Stimulated activated naive B cell treated with anti-CD40 and anti-IgM and Interleukin-4, amounts not matched to agents 10 μg/mL and 1 μg/mL and 100 μg/mL, for 72 hours (primary cell): ENCODE data around the gene SMIM43.
"Not testable (repeated sequence)": the region's sequence is repeated elsewhere in the genome, so short reads cannot be mapped to it uniquely, and the experiment has no call there.

Source experiments
- ATAC-seq, 2 donors: fragments of 150-1000 bp; cut with Tn5 transposase; replicated peaks; 2 replicates each; pipeline ENCODE4 v1.10.0; 2021; ENCODE audit warnings: moderate library complexity in 1 of 2
- DNase-seq: peaks from one replicate; pipeline ENCODE4 v3.0.0; 2021
- H3K27ac Mint-ChIP-seq: one replicate; pipeline ENCODE4 v1.8.0; 2022; ENCODE audit warnings: mild to moderate bottlenecking, mixed read lengths
- H3K27me3 Mint-ChIP-seq, 2 donors: one replicate each; pipeline ENCODE4 v1.8.0; 2022; ENCODE audit warnings: mixed read lengths in 2 of 2
- H3K36me3 Mint-ChIP-seq, 2 donors: one replicate each; pipeline ENCODE4 v1.8.0; 2022; ENCODE audit warnings: mixed read lengths in 2 of 2, mild to moderate bottlenecking in 1 of 2
- H3K4me1 Mint-ChIP-seq, 2 donors: one replicate each; pipeline ENCODE4 v1.8.0; 2022; ENCODE audit warnings: mixed read lengths in 2 of 2, mild to moderate bottlenecking in 1 of 2
- H3K4me3 Mint-ChIP-seq, 2 donors: one replicate each; pipeline ENCODE4 v1.8.0; 2022; ENCODE audit warnings: mild to moderate bottlenecking in 2 of 2, mixed read lengths in 2 of 2, moderate library complexity in 1 of 2
- H3K9me3 Mint-ChIP-seq, 2 donors: one replicate each; pipeline ENCODE4 v1.8.0; 2022; ENCODE audit warnings: mixed read lengths in 2 of 2, mild to moderate bottlenecking in 1 of 2

Gene SMIM43

GRCh38 chr4:121736735-121737351, 28.1 kb downstream of the SMIM43 start:
- Mint-ChIP-seq H3K27me3 (peaks cover 28 to 31% of the 10 kb centered on the region in 2 donors), H3K4me1 (no peaks in the 10 kb centered on the region), H3K9me3 (no peaks in the 10 kb centered on the region), H3K27ac (no peak overlapping the region), H3K36me3 (no peaks in the 10 kb centered on the region), H3K4me3 (no peak overlapping the region)
- DNase-seq (no peak), ATAC-seq (no peak)

- Mint-ChIP-seq H3K27ac (no peak overlapping the region), H3K4me3 (no peak overlapping the region), H3K36me3 (no peaks in the 10 kb centered on the region), H3K27me3 (peaks cover 18 to 31% of the 10 kb centered on the region in 2 donors), H3K9me3 (no peaks in the 10 kb centered on the region), H3K4me1 (no peaks in the 10 kb centered on the region)
- DNase-seq (no peak), ATAC-seq (no peak)
Observed at GRCh38 chr4:121734571-121734970, 30.4 kb downstream of the SMIM43 start.

DNA sequence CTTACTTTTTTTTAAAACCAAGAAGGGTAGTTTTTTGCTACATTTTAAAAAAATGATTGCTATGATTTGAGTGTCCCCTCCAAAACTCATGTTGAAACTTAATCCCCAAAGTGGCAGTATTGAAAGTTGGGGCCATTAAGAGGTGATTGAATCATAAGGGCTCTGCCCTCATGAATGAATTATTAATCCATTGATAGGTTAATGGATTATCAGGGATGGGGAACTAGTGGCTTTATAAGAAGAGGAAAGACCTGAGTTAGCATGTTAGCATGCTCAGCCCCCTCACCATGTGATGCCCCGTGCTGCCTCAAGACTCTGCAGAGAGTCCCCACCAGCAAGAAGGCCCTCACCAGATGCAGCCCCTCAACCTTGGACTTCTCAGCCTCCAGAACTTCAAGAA, 31.0 kb downstream of the SMIM43 start:
- no peak overlapping the region for H3K4me3 Mint-ChIP-seq
- H3K36me3 Mint-ChIP-seq = no peaks in the 10 kb centered on the region
- H3K9me3 Mint-ChIP-seq = no peaks in the 10 kb centered on the region
- no peaks in the 10 kb centered on the region for H3K4me1 Mint-ChIP-seq
- DNase-seq (no peak), ATAC-seq (no peak)
- H3K27ac Mint-ChIP-seq = no peak overlapping the region
- peaks cover 18 to 31% of the 10 kb centered on the region in 2 donors for H3K27me3 Mint-ChIP-seq

DNA sequence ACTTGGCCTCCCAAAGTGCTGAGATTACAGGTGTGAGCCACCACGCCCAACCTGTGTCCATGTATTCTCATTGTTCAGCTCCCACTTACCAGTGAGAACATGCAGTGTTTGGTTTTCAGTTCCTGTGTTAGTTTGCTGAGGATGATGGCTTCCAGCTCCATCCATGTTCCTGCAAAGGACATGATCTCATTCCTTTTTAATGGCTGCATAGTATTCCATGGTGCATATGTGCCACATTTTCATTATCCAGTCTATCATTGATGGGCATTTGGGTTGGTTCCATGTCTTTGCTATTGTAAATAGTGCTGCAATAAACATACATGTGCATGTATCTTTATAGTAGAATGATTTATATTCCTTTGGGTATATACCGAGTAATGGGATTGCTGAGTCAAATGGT, 35.2 kb downstream of the SMIM43 start:
- not testable (repeated sequence) for H3K4me3 Mint-ChIP-seq, H3K36me3 Mint-ChIP-seq, H3K27me3 Mint-ChIP-seq, H3K4me1 Mint-ChIP-seq, ATAC-seq, H3K27ac Mint-ChIP-seq, H3K9me3 Mint-ChIP-seq, DNase-seq

- Mint-ChIP-seq H3K27me3 (peaks cover 8% of the 10 kb centered on the region in 2 donors), H3K4me3 (no peak overlapping the region), H3K36me3 (no peaks in the 10 kb centered on the region), H3K4me1 (no peaks in the 10 kb centered on the region), H3K27ac (no peak overlapping the region), H3K9me3 (no peaks in the 10 kb centered on the region)
- ATAC-seq (no peak), DNase-seq (no peak)
Observed at GRCh38 chr4:121728798-121729226, 36.2 kb downstream of the SMIM43 start.

GRCh38 chr4:121728066-121728465, 36.9 kb downstream of the SMIM43 start:
- no peaks in the 10 kb centered on the region for H3K36me3 Mint-ChIP-seq
- DNase-seq (no peak), ATAC-seq (no peak)
- H3K27ac Mint-ChIP-seq = no peak overlapping the region
- H3K9me3 Mint-ChIP-seq = no peaks in the 10 kb centered on the region
- H3K4me3 Mint-ChIP-seq = no peak overlapping the region
- H3K4me1 Mint-ChIP-seq = no peaks in the 10 kb centered on the region
- H3K27me3 Mint-ChIP-seq = peaks cover 8% of the 10 kb centered on the region in 2 donors

GRCh38 chr4:121726642-121727268, 38.2 kb downstream of the SMIM43 start:
- ATAC-seq (peak; percentile 75 to 90), DNase-seq (no peak)
- Mint-ChIP-seq H3K36me3 (no peaks in the 10 kb centered on the region), H3K27me3 (peaks cover 8% of the 10 kb centered on the region in 2 donors), H3K27ac (no peak overlapping the region), H3K4me3 (no peak overlapping the region), H3K9me3 (no peaks in the 10 kb centered on the region), H3K4me1 (no peaks in the 10 kb centered on the region)

DNA sequence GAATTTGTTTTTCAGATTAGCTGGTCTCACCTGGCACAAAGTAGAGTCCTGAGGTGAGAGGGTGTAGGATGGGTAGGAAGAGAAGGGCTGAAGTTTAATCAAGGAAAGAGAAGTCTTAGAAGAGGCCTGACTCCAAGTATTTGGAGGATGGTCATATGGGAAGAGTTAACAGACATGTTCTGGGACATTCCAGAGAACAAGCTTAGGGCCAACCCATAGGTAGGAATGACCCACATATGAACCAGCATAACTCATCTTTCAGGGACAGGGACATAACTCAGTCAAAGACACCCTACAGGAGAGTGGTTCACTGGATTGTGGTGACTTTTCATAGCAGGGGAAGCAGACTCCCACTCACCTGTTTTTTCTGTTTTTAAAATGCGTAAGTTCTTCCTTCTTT, 40.3 kb downstream of the SMIM43 start:
- Mint-ChIP-seq H3K9me3 (no peaks in the 10 kb centered on the region), H3K27ac (no peak overlapping the region), H3K4me3 (no peak overlapping the region), H3K27me3 (peaks cover 8 to 12% of the 10 kb centered on the region in 2 donors), H3K4me1 (no peaks in the 10 kb centered on the region), H3K36me3 (no peaks in the 10 kb centered on the region)
- no peak for ATAC-seq
- no peak for DNase-seq

DNA sequence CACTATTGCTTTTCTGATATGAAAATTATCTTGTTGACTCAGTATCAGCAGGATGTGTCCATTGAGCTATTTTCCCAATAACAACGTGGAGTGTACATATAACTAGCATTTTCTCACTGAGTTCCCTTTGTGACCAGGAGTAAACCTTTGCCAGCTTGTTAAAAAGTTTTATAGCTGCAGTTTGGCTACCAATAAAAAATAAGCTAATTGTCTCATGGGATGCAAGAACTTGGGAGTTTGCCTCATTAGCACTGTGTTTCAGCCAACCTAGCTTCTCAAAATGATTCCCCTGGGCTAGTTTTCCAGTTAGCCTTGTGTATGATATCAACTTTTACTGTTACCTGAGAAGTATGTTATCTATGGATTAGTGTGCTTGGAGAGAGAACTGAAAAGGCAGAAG, 43.3 kb downstream of the SMIM43 start:
- Mint-ChIP-seq H3K9me3 (no peaks in the 10 kb centered on the region), H3K4me1 (no peaks in the 10 kb centered on the region), H3K27ac (no peak overlapping the region), H3K36me3 (no peaks in the 10 kb centered on the region), H3K27me3 (peaks cover 18 to 19% of the 10 kb centered on the region in 2 donors), H3K4me3 (no peak overlapping the region)
- ATAC-seq (no peak), DNase-seq (no peak)

- no peaks in the 10 kb centered on the region for H3K4me1 Mint-ChIP-seq
- H3K36me3 Mint-ChIP-seq = no peaks in the 10 kb centered on the region
- DNase-seq = no peak
- no peak overlapping the region for H3K4me3 Mint-ChIP-seq
- peaks cover 22 to 24% of the 10 kb centered on the region in 2 donors for H3K27me3 Mint-ChIP-seq
- H3K9me3 Mint-ChIP-seq = no peaks in the 10 kb centered on the region
- ATAC-seq = no peak
- no peak overlapping the region for H3K27ac Mint-ChIP-seq
Observed at GRCh38 chr4:121720109-121720508, 44.9 kb downstream of the SMIM43 start.

DNA sequence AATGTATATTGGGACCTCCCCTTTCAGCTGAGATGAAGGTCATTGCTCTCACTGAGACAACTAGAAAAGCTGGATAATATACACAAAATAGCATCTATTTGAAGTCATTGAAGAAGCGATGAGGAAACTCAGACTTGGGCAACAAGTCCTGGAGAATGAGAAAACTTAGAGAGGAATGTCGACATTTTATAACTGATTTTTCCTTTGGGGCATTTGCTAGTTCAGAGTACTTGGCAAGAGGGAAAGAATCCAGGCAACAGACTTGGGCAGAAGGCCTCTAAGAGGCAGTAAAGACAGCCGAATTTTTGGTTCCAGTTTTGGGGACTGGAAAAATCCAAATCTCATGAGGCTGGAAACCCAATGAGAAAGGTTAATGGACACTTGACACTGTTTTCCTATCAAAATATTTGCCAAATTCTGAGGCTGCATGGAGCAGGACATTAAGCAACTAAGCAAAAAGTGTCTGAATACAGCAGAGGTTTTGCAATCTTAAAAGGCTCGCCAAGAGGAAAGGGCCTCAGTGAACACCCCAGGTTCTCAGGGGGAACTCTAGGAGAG, 47.2 kb downstream of the SMIM43 start:
- Mint-ChIP-seq H3K4me3 (no peak overlapping the region), H3K27ac (no peak overlapping the region), H3K27me3 (peaks cover 29 to 35% of the 10 kb centered on the region in 2 donors), H3K4me1 (no peaks in the 10 kb centered on the region), H3K36me3 (no peaks in the 10 kb centered on the region), H3K9me3 (no peaks in the 10 kb centered on the region)
- DNase-seq (no peak), ATAC-seq (no peak)

DNA sequence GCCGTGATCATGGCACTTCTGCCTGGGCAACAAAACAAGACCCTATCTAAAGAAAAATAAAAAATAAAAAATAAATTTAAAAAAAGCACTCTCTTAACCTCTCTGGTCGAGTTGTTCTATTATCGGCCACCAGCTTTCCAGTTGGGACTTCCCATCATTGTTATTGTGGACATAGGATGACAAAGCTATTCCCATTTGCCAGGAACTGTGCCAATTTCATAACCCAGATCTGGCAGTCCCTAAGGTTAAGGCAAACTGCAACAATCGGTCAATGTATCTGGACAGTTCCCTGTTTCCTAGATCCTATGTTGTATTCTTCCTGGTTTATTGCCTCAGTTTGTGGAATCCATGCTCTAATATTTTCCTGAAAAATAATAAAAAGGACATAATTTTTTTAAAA, 50.4 kb downstream of the SMIM43 start:
- H3K27ac Mint-ChIP-seq = no peak overlapping the region
- H3K4me1 Mint-ChIP-seq = peaks cover 8 to 9% of the 10 kb centered on the region in 2 donors
- ATAC-seq = no peak
- H3K36me3 Mint-ChIP-seq = no peaks in the 10 kb centered on the region
- peaks cover 35 to 53% of the 10 kb centered on the region in 2 donors for H3K27me3 Mint-ChIP-seq
- H3K4me3 Mint-ChIP-seq = no peak overlapping the region
- no peak for DNase-seq
- H3K9me3 Mint-ChIP-seq = no peaks in the 10 kb centered on the region

DNA sequence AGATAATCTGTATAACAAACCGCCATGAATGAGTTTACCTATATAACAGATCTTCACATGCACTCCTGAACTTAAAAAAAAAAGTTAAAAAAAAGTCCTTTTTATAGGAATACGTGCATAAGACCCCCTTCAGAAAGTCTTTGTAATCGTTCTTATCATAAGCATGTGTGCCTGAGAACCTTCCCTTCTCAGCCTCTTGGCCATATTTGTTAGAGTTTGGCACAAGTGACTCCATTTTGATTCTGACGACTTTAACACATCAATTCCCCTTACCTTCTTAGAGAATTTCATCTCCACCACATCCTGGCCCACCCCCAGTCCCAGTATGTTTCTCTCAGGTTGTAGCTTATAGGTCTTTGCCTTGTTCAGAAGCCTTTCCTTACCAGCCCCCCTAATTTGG, 52.2 kb downstream of the SMIM43 start:
- H3K36me3 Mint-ChIP-seq = no peaks in the 10 kb centered on the region
- no peaks in the 10 kb centered on the region for H3K9me3 Mint-ChIP-seq
- no peak for ATAC-seq
- peaks cover 42 to 66% of the 10 kb centered on the region in 2 donors for H3K27me3 Mint-ChIP-seq
- no peak overlapping the region for H3K4me3 Mint-ChIP-seq
- DNase-seq = no peak
- peaks cover 8 to 9% of the 10 kb centered on the region in 2 donors for H3K4me1 Mint-ChIP-seq
- no peak overlapping the region for H3K27ac Mint-ChIP-seq

DNA sequence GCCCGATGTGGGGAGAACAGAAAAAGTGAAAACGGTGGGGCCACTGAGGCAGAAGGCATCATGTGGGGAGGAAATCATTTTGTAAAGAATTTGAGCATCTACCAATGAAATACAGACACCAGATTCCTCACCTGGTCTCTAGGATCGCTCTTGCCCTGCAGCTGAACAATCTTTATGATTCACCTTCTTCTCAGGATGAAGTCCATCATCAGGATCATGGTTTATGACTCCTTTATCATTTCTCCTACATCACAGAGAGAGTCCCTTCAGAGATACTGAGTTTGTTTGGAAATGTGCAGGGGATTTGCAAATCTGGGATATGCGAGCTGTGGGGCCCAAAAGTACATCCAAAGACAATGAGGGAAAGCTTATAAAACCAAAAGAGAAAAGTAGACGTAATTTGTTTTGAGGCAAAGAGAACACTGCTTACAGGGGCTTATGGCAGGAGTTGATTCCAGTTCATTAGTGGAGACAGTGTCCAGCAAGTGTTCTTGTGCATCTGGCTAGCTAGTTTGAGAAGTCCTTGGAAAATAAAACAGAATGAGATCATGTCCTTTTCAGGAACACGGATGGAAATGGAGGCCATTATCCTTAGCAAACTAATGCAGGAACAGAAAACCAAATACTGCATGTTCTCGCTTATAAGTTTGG, 52.8 kb downstream of the SMIM43 start:
- ATAC-seq (peak in 1 of 2 donors; percentile 8), DNase-seq (no peak)
- no peak overlapping the region for H3K4me3 Mint-ChIP-seq
- H3K4me1 Mint-ChIP-seq = peaks cover 8 to 9% of the 10 kb centered on the region in 2 donors
- H3K27me3 Mint-ChIP-seq = peaks cover 44 to 70% of the 10 kb centered on the region in 2 donors
- no peak overlapping the region for H3K27ac Mint-ChIP-seq
- H3K36me3 Mint-ChIP-seq = no peaks in the 10 kb centered on the region
- H3K9me3 Mint-ChIP-seq = no peaks in the 10 kb centered on the region
